ENCODE measurements around the gene ANTXRL.
"Not testable (repeated sequence)": the region's sequence is repeated elsewhere in the genome, so short reads cannot be mapped to it uniquely, and the experiment has no call there.

- TF ChIP-seq CTCF (IDR thresholded peaks at IDR 0.05); RAD21 (IDR thresholded peaks at IDR 0.05; ENCODE audit: low read length); CHD2 (IDR thresholded peaks at IDR 0.05; ENCODE audit: low read length, partially characterized antibody); RCOR1 (IDR thresholded peaks at IDR 0.05; ENCODE audit: low read length); ELF1 (IDR thresholded peaks at IDR 0.05); POLR2AphosphoS5 (IDR thresholded peaks at IDR 0.05; ENCODE audit: low read depth, low read length); TAF1 (IDR thresholded peaks at IDR 0.05; ENCODE audit: borderline replicate concordance, low read depth, low read length); USF2 (IDR thresholded peaks at IDR 0.05; ENCODE audit: borderline replicate concordance, low read depth, low read length); MEF2A (IDR thresholded peaks at IDR 0.05; ENCODE audit: borderline replicate concordance, low read depth); SMC3 (IDR thresholded peaks at IDR 0.05; ENCODE audit: low read depth, low read length); ZBTB33 (IDR thresholded peaks at IDR 0.05; ENCODE audit: borderline replicate concordance, low read depth); MAX (IDR thresholded peaks at IDR 0.05; ENCODE audit: low read depth); FOXM1 (IDR thresholded peaks at IDR 0.05; ENCODE audit: low read depth): not testable (repeated sequence)
Observed at GRCh38 chr10:46368956-46369355, 82.2 kb downstream of the ANTXRL start.
